H9 (cell line): ENCODE measurements around the gene NEAT1. TPM values are rescaled to one million over a fixed set of nuclear protein-coding genes. Genes with fewer than 3 reads are reported as not detected.

Experiments
- DNase-seq: peaks from one replicate; pipeline ENCODE4 v3.0.0-alpha.2; 2017
- H2AFZ ChIP-seq: one replicate; pipeline ENCODE4 v1.6.1; 2013; ENCODE audit warnings: mild to moderate bottlenecking, low read length, control low read depth, moderate library complexity
- H2AK5ac ChIP-seq: 2 replicates; pipeline ENCODE4 v1.6.1; 2013; ENCODE audit warnings: low read length, control low read depth, mixed read lengths; ENCODE audit not compliant: insufficient read length
- H2BK120ac ChIP-seq: one replicate; pipeline ENCODE4 v1.6.1; 2013; ENCODE audit warnings: low read depth, mild to moderate bottlenecking, low read length, control low read depth, inconsistent platforms; ENCODE audit not compliant: poor library complexity, severe bottlenecking
- H2BK12ac ChIP-seq: 2 replicates; pipeline ENCODE4 v1.6.1; 2013; ENCODE audit warnings: low read length, control low read depth, mixed read lengths, low read depth; ENCODE audit not compliant: insufficient read length
- H2BK15ac ChIP-seq: 2 replicates; pipeline ENCODE4 v1.6.1; 2013; ENCODE audit warnings: low read depth, low read length, control low read depth
- H2BK20ac ChIP-seq: one replicate; pipeline ENCODE4 v1.6.1; 2013; ENCODE audit warnings: low read depth, mild to moderate bottlenecking, low read length, control low read depth, inconsistent platforms; ENCODE audit not compliant: poor library complexity, severe bottlenecking
- H2BK5ac ChIP-seq: 2 replicates; pipeline ENCODE4 v1.6.1; 2013; ENCODE audit warnings: low read length, control low read depth, mixed read lengths; ENCODE audit not compliant: insufficient read length
- H3K14ac ChIP-seq: 2 replicates; pipeline ENCODE4 v1.6.1; 2013; ENCODE audit warnings: low read length, control low read depth; ENCODE audit not compliant: insufficient read depth
- H3K18ac ChIP-seq: 2 replicates; pipeline ENCODE4 v1.6.1; 2013; ENCODE audit warnings: low read depth, mild to moderate bottlenecking, mixed read lengths, low read length, control low read depth; ENCODE audit not compliant: insufficient read length
- H3K23ac ChIP-seq: 2 replicates; pipeline ENCODE4 v1.6.1; 2013; ENCODE audit warnings: low read length, control low read depth, mixed read lengths, low read depth; ENCODE audit not compliant: insufficient read length
- H3K23me2 ChIP-seq: 2 replicates; pipeline ENCODE4 v1.6.1; 2013; ENCODE audit warnings: low read depth, mild to moderate bottlenecking, mixed read lengths, low read length, control low read depth; ENCODE audit not compliant: insufficient read length, poor library complexity, severe bottlenecking
- H3K27ac ChIP-seq: 2 replicates; pipeline ENCODE4 v1.5.1; 2013; ENCODE audit warnings: low read length, control low read depth, mixed read lengths, low read depth; ENCODE audit not compliant: insufficient read length
- H3K27me3 ChIP-seq: 2 replicates; pipeline ENCODE4 v1.6.1; 2013; ENCODE audit warnings: low read length, control low read depth, inconsistent platforms; ENCODE audit not compliant: insufficient read depth
- H3K4ac ChIP-seq: 2 replicates; pipeline ENCODE4 v1.6.1; 2013; ENCODE audit warnings: low read depth, mild to moderate bottlenecking, control low read depth, inconsistent platforms, low read length, moderate library complexity
- H3K4me1 ChIP-seq: 2 replicates; pipeline ENCODE4 v1.6.1; 2013; ENCODE audit warnings: low read length, control low read depth, inconsistent platforms; ENCODE audit not compliant: insufficient read depth
- H3K4me2 ChIP-seq: 2 replicates; pipeline ENCODE4 v1.6.1; 2013; ENCODE audit warnings: low read length, control low read depth, mixed read lengths; ENCODE audit not compliant: insufficient read length, insufficient read depth
- H3K56ac ChIP-seq: 2 replicates; pipeline ENCODE4 v1.6.1; 2013; ENCODE audit warnings: low read depth, mild to moderate bottlenecking, mixed read lengths, low read length, control low read depth; ENCODE audit not compliant: insufficient read length
- H3K79me1 ChIP-seq: 2 replicates; pipeline ENCODE4 v1.6.1; 2013; ENCODE audit warnings: low read depth, mild to moderate bottlenecking, moderate library complexity, low read length, control low read depth, inconsistent platforms; ENCODE audit not compliant: insufficient read depth, poor library complexity, severe bottlenecking
- H3K79me2 ChIP-seq: 2 replicates; pipeline ENCODE4 v1.6.1; 2013; ENCODE audit warnings: low read length, control low read depth, inconsistent platforms; ENCODE audit not compliant: insufficient read depth
- H3K9ac ChIP-seq: 2 replicates; pipeline ENCODE4 v1.6.1; 2013; ENCODE audit warnings: low read length, control low read depth, mixed read lengths; ENCODE audit not compliant: insufficient read length; ENCODE audit errors: extremely low read depth
- H3K9me3 ChIP-seq: one replicate; pipeline ENCODE4 v1.6.1; 2013; ENCODE audit warnings: low read depth, low read length, inconsistent platforms; ENCODE audit not compliant: control insufficient read depth
- H3T11ph ChIP-seq: one replicate; pipeline ENCODE4 v1.6.1; 2013; ENCODE audit warnings: mild to moderate bottlenecking, low read length, control low read depth, inconsistent platforms
- H4K20me1 ChIP-seq: one replicate; pipeline ENCODE4 v1.6.1; 2013; ENCODE audit not compliant: control insufficient read depth, insufficient read length, insufficient read depth
- H4K5ac ChIP-seq: 2 replicates; pipeline ENCODE4 v1.6.1; 2013; ENCODE audit warnings: low read depth, mild to moderate bottlenecking, mixed read lengths, low read length, control low read depth; ENCODE audit not compliant: insufficient read length
- H4K8ac ChIP-seq: replicated peaks from 2 replicates; pipeline ENCODE4 v1.6.1; 2013; ENCODE audit warnings: low read length, control low read depth, mixed read lengths, low read depth; ENCODE audit not compliant: insufficient read length
- H4K91ac ChIP-seq: 2 replicates; pipeline ENCODE4 v1.6.1; 2013; ENCODE audit warnings: low read depth, mild to moderate bottlenecking, moderate library complexity, mixed read lengths, low read length, control low read depth; ENCODE audit not compliant: insufficient read length
- H3K27ac Mint-ChIP-seq, 3 experiments: 2 replicates in 2 of 3; 3 replicates in 1 of 3; pipeline ENCODE4 v1.8.0; 2020 to 2021; ENCODE audit warnings: mixed read lengths in 3 of 3, mild to moderate bottlenecking in 1 of 3, moderate library complexity in 1 of 3
- H3K27me3 Mint-ChIP-seq: 2 replicates; pipeline ENCODE4 v1.8.0; 2021; ENCODE audit warnings: low read depth, mild to moderate bottlenecking, moderate library complexity, mixed read lengths
- H3K36me3 Mint-ChIP-seq, 3 experiments: 2 replicates in 2 of 3; 3 replicates in 1 of 3; pipeline ENCODE4 v1.8.0; 2020 to 2021; ENCODE audit warnings: low read depth in 3 of 3, mixed read lengths in 3 of 3; ENCODE audit not compliant: insufficient read depth in 1 of 3
- H3K4me1 Mint-ChIP-seq, 2 experiments: 2 replicates each; pipeline ENCODE4 v1.8.0; 2020; ENCODE audit warnings: mixed read lengths in 2 of 2
- H3K4me3 Mint-ChIP-seq, 2 experiments: 2 replicates in 1 of 2; 3 replicates in 1 of 2; pipeline ENCODE4 v1.8.0; 2020 to 2021; ENCODE audit warnings: mild to moderate bottlenecking in 2 of 2, mixed read lengths in 2 of 2, moderate library complexity in 1 of 2
- H3K9me3 Mint-ChIP-seq, 2 experiments: 2 replicates in 1 of 2; 3 replicates in 1 of 2; pipeline ENCODE4 v1.8.0; 2020; ENCODE audit warnings: mild to moderate bottlenecking in 2 of 2, mixed read lengths in 2 of 2, moderate library complexity in 1 of 2
- CTCF ChIP-seq: fragments of 200-600 bp; sonication (generic); conservative IDR thresholded peaks from 3 replicates; pipeline ENCODE4 v1.8.0; 2021; ENCODE audit warnings: antibody characterized with exemption, mild to moderate bottlenecking
- WGBS: extraction: QIAGEN DNeasy Blood & Tissue Kit; methylation state at CpG from one replicate; pipeline ENCODE4 v1.1.7; 2013; ENCODE audit warnings: missing lambda C conversion rate, low lambda C conversion rate, mixed read lengths; ENCODE audit not compliant: insufficient read length; ENCODE audit errors: extremely low coverage; 5-methylcytosine and 5-hydroxymethylcytosine counted together
- total RNA-seq: library from RNA; stranded (reverse); gene quantifications from 2 replicates; pipeline ENCODE4 v1.2.1, GENCODE V29; 2021

The NEAT1 gene
- total RNA-seq, 1 experiment from 2014 or later: 12.7 TPM

DNA sequence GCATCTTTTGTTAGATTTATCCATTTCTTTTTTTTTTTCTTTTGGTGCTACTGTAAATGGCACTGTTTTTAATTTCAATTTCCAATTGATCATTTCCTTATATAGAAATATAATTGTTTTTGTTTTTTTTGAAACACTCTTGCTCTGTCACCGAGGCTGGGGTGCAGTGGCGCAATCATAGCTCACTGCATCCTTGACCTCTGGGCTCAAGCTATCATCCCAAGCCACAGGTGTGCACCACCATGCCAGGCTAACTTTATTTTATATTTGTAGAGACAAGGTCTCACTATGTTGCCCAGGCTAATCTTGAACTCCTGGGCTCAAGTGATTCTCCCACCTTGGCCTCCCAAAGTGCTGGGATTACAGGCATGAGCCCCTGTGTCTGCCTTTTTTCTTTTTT lies 19.8 kb upstream of the NEAT1 start:
- H3K27me3 ChIP-seq: no peaks in the 10 kb centered on the region
- no CpG with 5 or more reads among the region's 2 CpGs for WGBS
- no peak overlapping the region for H3K27ac Mint-ChIP-seq
- H3K4me2 ChIP-seq: no peak overlapping the region
- no peak overlapping the region for H2BK20ac ChIP-seq
- H3K27me3 Mint-ChIP-seq: no peaks in the 10 kb centered on the region
- peaks cover 1 to 43% (median 28%) of the 10 kb centered on the region in 3 experiments; a peak in 6 of 7 replicates for H3K36me3 Mint-ChIP-seq
- no peak overlapping the region for H4K5ac ChIP-seq
- H3K9me3 ChIP-seq: no peaks in the 10 kb centered on the region
- H2BK5ac ChIP-seq: no peak overlapping the region
- no peak overlapping the region for H2AK5ac ChIP-seq
- no peak overlapping the region for H2BK15ac ChIP-seq
- no peaks in the 10 kb centered on the region for H3K23me2 ChIP-seq
- H4K8ac ChIP-seq: no peak overlapping the region
- no peaks in the 10 kb centered on the region for H3K9me3 Mint-ChIP-seq
- no peaks in the 10 kb centered on the region for H3K4me1 ChIP-seq
- H4K20me1 ChIP-seq: no peaks in the 10 kb centered on the region
- H2BK12ac ChIP-seq: no peak overlapping the region
- no peak overlapping the region for H2BK120ac ChIP-seq
- H3K27ac ChIP-seq: no peak overlapping the region
- no peak overlapping the region for H3K56ac ChIP-seq
- H3K79me2 ChIP-seq: no peaks in the 10 kb centered on the region
- H3K9ac ChIP-seq: no peak overlapping the region
- H3K4me3 Mint-ChIP-seq: no peak overlapping the region
- H4K91ac ChIP-seq: no peak overlapping the region
- peaks cover 0 to 17% of the 10 kb centered on the region in 2 experiments; a peak in 3 of 4 replicates for H3K4me1 Mint-ChIP-seq
- no peak for DNase-seq
- no peaks in the 10 kb centered on the region for H3K79me1 ChIP-seq
- H3T11ph ChIP-seq: no peak overlapping the region
- no peak for TF ChIP-seq CTCF
- no peak overlapping the region for H3K4ac ChIP-seq
- no peak overlapping the region for H3K18ac ChIP-seq
- no peak overlapping the region for H3K14ac ChIP-seq
- H2AFZ ChIP-seq: no peak overlapping the region
- no peak overlapping the region for H3K23ac ChIP-seq
